Gastrocnemius medialis (tissue), 4 donors: ENCODE data around the gene PURA.

Experiments
- CTCF ChIP-seq, 5 experiments: fragments of 450-650 bp in 3 of 5; fragments of 200-600 bp in 2 of 5; sonication (generic) in 2 of 5; IDR thresholded peaks in 4 of 5; conservative IDR thresholded peaks in 1 of 5; 1 replicate in 4 of 5; 2 replicates in 1 of 5; pipeline ENCODE4 v1.5.1; 2016 to 2019; ENCODE audit warnings: antibody characterized with exemption in 5 of 5, mild to moderate bottlenecking in 3 of 5, moderate library complexity in 3 of 5
- POLR2A ChIP-seq, 2 donors: fragments of 450-650 bp; IDR thresholded peaks; one replicate each; pipeline ENCODE4 v1.6.1; 2017; ENCODE audit warnings: antibody characterized with exemption in 2 of 2, mild to moderate bottlenecking in 2 of 2, moderate library complexity in 2 of 2

- TF ChIP-seq POLR2A (IDR thresholded peaks at IDR 0.05) (peak; percentile 79 to 80), CTCF (IDR thresholded peaks at IDR 0.05 in 4 of 5, conservative IDR thresholded peaks at IDR 0.05 in 1 of 5) (peak in 2 of 5 experiments; percentile 11 to 37)
Measured at GRCh38 chr5:140113699-140114263, at the start of gene PURA.
